ENCODE measurements around the gene EFNA3.

- TF ChIP-seq CTCF (tag by site-specific recombination; IDR thresholded peaks at IDR 0.05): no peak
- no peak for TF ChIP-seq ZNF449 (tag by site-specific recombination; IDR thresholded peaks at IDR 0.05)
- no peak for TF ChIP-seq KLF17 (tag by site-specific recombination; IDR thresholded peaks at IDR 0.05)
- TF ChIP-seq ZNF792 (tag by site-specific recombination; IDR thresholded peaks at IDR 0.05): no peak
- TF ChIP-seq ATF2 (tag by site-specific recombination; IDR thresholded peaks at IDR 0.05; ENCODE audit: low read depth): no peak
- no peak for TF ChIP-seq ZNF140 (tag by site-specific recombination; IDR thresholded peaks at IDR 0.05)
- no peak for TF ChIP-seq ZBTB10 (tag by site-specific recombination; IDR thresholded peaks at IDR 0.05)
- TF ChIP-seq ZNF138 (tag by site-specific recombination; IDR thresholded peaks at IDR 0.05; ENCODE audit: borderline replicate concordance): no peak
- TF ChIP-seq ZNF785 (tag by site-specific recombination; IDR thresholded peaks at IDR 0.05): no peak
- no peak for TF ChIP-seq ZNF10 (tag by site-specific recombination; IDR thresholded peaks at IDR 0.05)
- TF ChIP-seq ZNF335 (tag by site-specific recombination; conservative IDR thresholded peaks at IDR 0.05): no peak
- TF ChIP-seq ZNF777 (tag by site-specific recombination; IDR thresholded peaks at IDR 0.05; ENCODE audit: borderline replicate concordance): no peak
- TF ChIP-seq ZNF791 (tag by site-specific recombination; IDR thresholded peaks at IDR 0.05): no peak
Measured at GRCh38 chr1:155116113-155116764, 37.6 kb downstream of the EFNA3 start.

Data from HEK293 (cell line).